ENCODE measurements around the gene OPA1.
A peak's percentile ranks its signal among the peaks of the same experiment; 100 is the strongest.
"Not testable (repeated sequence)": the region's sequence is repeated elsewhere in the genome, so short reads cannot be mapped to it uniquely, and the experiment has no call there.

Gene OPA1

GRCh38 chr3:193589129-193589528, 3.9 kb upstream of the OPA1 start:
- no peak for DNase-seq (ENCODE audit: low read depth, low spot score)

- no peak for DNase-seq (ENCODE audit: low read depth, low spot score)
Observed at GRCh38 chr3:193589616-193590015, 3.4 kb upstream of the OPA1 start.

GRCh38 chr3:193590088-193590856, 2.7 kb upstream of the OPA1 start:
- no peak for DNase-seq (ENCODE audit: low read depth, low spot score)

- peak; percentile 20 for DNase-seq (ENCODE audit: low read depth, low spot score)
Observed at GRCh38 chr3:193593668-193594030, 641 bp downstream of the OPA1 start.

GRCh38 chr3:193594946-193595689, 2.1 kb downstream of the OPA1 start:
- DNase-seq (ENCODE audit: low read depth, low spot score): no peak

- DNase-seq (ENCODE audit: low read depth, low spot score): no peak
Observed at GRCh38 chr3:193595939-193596487, 3.0 kb downstream of the OPA1 start.

GRCh38 chr3:193598202-193598601, 5.2 kb downstream of the OPA1 start:
- DNase-seq (ENCODE audit: low read depth, low spot score): no peak

- DNase-seq (ENCODE audit: low read depth, low spot score): no peak
Observed at GRCh38 chr3:193599393-193599792, 6.4 kb downstream of the OPA1 start.

- DNase-seq (ENCODE audit: low read depth, low spot score): no peak
Observed at GRCh38 chr3:193605876-193606275, 12.9 kb downstream of the OPA1 start.

GRCh38 chr3:193606892-193607291, 13.9 kb downstream of the OPA1 start:
- DNase-seq (ENCODE audit: low read depth, low spot score): not testable (repeated sequence)

GRCh38 chr3:193610516-193610915, 17.5 kb downstream of the OPA1 start:
- not testable (repeated sequence) for DNase-seq (ENCODE audit: low read depth, low spot score)

GRCh38 chr3:193614430-193614829, 21.4 kb downstream of the OPA1 start:
- DNase-seq (ENCODE audit: low read depth, low spot score): no peak

- no peak for DNase-seq (ENCODE audit: low read depth, low spot score)
Observed at GRCh38 chr3:193617628-193618027, 24.6 kb downstream of the OPA1 start.

GRCh38 chr3:193620057-193620456, 27.0 kb downstream of the OPA1 start:
- DNase-seq (ENCODE audit: low read depth, low spot score): no peak

- DNase-seq (ENCODE audit: low read depth, low spot score): no peak
Observed at GRCh38 chr3:193620650-193621049, 27.6 kb downstream of the OPA1 start.

- no peak for DNase-seq (ENCODE audit: low read depth, low spot score)
Observed at GRCh38 chr3:193621127-193621526, 28.1 kb downstream of the OPA1 start.

- DNase-seq (ENCODE audit: low read depth, low spot score): no peak
Observed at GRCh38 chr3:193630005-193630404, 37.0 kb downstream of the OPA1 start.

GRCh38 chr3:193637831-193638230, 44.8 kb downstream of the OPA1 start:
- no peak for DNase-seq (ENCODE audit: low read depth, low spot score)

- DNase-seq (ENCODE audit: low read depth, low spot score): no peak
Observed at GRCh38 chr3:193638833-193639232, 45.8 kb downstream of the OPA1 start.

- no peak for DNase-seq (ENCODE audit: low read depth, low spot score)
Observed at GRCh38 chr3:193640165-193640715, 47.2 kb downstream of the OPA1 start.

- DNase-seq (ENCODE audit: low read depth, low spot score): no peak
Observed at GRCh38 chr3:193640728-193641439, 47.9 kb downstream of the OPA1 start.

GRCh38 chr3:193641440-193641775, 48.4 kb downstream of the OPA1 start:
- no peak for DNase-seq (ENCODE audit: low read depth, low spot score)
